NCI-H82 (cell line): Measurements from ENCODE around the gene BBX.
"Not testable (repeated sequence)": the region's sequence is repeated elsewhere in the genome, so short reads cannot be mapped to it uniquely, and the experiment has no call there.

ENCODE experiments used
- DNase-seq: peaks from one replicate; lab custom pipeline; 2025; lab: John Stamatoyannopoulos, UW

BBX gene

GRCh38 chr3:107684431-107684925 lies 161.7 kb downstream of the BBX start:
- DNase-seq = no peak

DNA sequence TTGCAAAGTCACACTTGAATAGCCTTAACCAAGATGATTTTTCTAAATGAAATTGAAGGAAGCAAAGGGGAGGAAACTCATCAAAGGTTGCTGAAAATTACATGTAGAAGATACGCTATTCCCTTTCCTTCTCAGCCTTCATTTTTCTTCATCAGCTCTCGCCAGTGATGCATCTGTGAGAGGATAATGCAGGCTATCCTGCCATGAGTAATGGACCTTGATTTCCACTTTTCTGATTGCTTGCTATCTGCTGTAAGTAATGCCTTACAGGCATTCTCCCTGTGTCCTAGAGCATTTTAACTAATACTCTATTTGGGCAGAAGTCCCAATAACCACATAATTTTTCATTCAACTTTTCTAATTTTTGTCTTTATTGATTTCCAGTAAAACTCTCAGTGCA lies 162.6 kb downstream of the BBX start:
- peak; percentile 24 for DNase-seq

DNA sequence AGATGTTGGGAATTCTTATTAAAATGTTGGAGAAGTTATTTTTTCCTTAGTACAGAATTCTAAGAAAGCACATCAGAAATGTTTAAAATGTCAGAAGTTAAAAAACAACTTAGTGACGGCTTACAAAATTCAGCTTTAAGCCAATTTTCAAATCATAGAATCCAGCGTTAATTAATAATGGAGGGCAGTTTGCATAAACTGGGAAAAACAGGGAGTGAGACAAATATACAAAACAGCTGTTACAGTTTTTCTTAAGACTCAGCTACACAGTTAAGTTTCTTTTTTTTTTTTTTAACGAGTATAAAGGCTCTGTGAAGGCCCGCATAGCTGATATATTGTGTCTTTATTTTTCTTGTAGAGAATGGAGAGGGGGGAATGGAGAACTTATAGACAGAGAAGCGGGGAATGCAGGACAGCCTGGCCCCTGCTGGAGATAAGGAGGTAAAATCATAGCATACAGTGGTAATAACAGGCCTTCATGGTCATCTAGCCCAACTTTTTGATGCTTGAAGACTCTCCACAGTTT lies 164.4 kb downstream of the BBX start:
- DNase-seq = no peak

DNA sequence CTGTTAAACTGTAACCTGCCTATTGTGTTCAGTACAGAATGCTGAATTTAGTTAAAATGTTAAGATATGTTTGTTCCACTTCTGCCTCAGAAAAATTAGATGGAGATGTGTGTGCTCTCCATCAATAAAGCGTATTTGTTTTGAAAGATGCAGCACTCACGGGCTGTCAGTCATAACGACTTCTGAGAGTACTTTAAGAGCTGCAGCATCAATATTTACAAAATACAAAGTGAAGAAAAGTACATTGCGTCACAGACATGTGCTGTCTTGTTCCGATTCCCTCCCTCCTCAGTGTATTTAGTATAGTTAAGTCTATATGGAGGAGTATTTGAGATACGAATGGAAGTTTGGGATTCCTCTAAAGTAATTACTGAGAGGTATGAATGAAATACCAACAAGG lies 166.6 kb downstream of the BBX start:
- DNase-seq = no peak

DNA sequence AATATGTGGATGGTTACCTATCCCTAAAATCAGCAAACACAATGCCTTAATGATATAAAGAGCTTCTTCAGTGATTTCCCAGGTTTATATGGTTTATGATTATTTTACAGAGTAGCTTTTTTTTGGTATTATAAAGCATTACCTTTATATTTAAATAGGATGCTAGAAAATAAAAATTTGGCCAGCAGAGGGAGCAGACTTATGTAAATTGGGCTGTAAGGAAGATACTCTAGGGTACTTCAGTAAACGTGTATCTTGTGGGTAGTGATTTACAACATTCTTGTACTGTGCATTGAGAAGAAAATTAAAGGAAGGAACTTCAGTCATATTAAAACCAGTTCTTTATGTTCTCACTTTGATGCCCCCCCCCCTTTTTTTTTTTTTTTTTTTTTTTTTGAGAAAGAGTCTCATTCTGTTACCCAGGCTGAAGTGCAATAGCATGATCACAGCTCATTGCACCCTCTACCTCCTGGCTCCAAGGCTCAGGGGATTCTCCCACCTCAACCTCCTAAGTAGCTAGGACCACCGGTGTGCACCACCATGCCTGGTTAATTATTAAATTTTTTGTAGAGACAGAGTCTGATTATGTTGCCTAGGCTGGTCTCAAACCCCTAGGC lies 167.9 kb downstream of the BBX start:
- peak; percentile 84 for DNase-seq

DNA sequence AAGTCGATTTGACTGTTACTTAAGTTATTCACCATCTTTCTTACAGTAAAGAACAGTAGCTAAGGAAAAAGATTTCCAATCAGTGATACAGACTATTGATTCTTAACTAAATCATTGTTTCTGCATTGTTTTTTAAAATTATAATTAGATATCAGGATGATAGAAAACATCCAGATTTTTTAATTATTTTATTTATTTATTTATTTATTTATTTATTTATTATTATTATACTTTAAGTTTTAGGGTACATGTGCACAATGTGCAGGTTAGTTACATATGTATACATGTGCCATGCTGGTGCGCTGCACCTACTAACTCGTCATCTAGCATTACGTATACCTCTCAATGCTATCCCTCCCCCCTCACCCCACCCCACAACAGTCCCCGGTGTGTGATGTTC lies 169.2 kb downstream of the BBX start:
- not testable (repeated sequence) for DNase-seq

- DNase-seq = not testable (repeated sequence)
These were observed 174.6 kb downstream of the BBX start for GRCh38 chr3:107697348-107697747.

- DNase-seq = not testable (repeated sequence)
These were observed 175.1 kb downstream of the BBX start for GRCh38 chr3:107697855-107698254.

DNA sequence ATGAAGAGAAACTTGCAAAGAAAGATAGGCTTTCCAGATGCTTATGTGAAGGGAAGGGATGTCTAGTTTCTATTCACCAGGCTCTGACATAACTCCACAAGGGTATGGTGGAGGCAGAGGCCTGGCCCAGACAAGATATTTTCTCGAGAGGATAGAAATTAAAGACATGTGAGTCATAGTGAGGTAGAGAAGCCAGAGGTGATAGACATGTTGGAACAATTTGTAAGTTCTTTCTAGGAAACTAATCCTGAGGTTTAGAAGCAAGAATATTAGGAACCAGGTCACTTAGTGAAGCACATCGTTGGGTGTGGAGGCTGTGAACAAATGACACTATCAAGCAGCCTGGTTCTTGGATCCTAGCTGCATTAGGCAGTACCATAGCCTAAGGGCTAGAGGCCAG lies 176.9 kb downstream of the BBX start:
- no peak for DNase-seq

- DNase-seq = no peak
These were observed 178.5 kb downstream of the BBX start for GRCh38 chr3:107701299-107701698.

GRCh38 chr3:107704477-107704876 lies 181.7 kb downstream of the BBX start:
- peak; percentile 42 for DNase-seq

GRCh38 chr3:107705046-107705445 lies 182.3 kb downstream of the BBX start:
- DNase-seq = no peak

DNA sequence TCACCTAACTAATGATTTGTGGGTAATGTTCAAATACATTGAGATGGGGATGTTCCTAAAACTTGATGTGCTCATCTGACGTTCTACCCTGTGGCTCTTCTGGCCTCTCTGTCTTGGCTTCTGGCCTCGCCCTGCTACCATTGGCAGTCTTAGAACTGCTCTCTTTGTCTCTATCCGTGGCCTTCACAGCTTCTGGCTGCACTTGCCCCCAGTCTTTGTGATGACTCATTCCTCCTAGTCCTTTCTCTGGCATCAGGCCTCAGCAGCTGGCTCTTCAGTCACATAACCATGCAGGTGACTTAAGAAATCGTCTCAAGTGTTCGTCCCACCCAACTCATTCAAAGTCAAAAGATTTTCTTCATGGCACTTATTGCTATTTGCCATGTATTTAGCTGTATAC lies 188.1 kb downstream of the BBX start:
- DNase-seq = no peak

DNA sequence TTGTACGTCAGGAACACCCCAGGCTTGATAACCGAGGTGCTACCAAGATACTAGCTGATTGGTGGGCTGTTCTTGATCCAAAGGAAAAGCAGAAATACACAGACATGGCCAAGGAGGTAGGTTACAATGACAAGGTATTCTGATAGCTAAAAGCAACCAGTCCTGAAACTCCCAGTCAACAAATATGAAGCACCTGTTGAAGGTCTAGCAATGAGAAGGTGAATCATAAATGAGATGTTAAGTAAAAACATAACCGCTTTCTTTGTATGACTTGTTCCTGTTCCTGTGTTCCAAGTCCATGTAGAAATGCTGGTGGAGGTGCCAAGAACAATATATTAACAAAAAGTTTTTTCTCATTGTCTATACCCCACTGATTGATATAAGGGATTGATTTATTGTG lies 194.0 kb downstream of the BBX start:
- no peak for DNase-seq

DNA sequence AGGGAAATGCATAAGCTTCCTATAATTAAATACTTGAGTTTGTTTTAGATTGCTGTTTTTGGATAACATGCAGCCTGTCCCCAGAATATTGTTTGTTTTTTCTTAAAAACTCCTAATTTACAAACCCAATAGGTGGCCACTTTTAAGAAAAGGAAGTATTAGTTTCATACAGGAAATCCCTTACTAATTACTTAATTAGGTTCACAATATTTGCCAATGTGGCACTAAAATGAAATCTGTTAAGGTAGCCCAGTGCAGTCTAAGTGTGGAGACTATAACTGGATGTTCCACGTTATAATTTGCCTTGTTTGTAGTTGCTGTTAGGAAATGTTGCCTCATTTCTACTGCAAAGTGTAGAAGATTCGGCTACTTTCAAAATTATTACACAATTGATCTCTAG lies 195.8 kb downstream of the BBX start:
- no peak for DNase-seq

DNA sequence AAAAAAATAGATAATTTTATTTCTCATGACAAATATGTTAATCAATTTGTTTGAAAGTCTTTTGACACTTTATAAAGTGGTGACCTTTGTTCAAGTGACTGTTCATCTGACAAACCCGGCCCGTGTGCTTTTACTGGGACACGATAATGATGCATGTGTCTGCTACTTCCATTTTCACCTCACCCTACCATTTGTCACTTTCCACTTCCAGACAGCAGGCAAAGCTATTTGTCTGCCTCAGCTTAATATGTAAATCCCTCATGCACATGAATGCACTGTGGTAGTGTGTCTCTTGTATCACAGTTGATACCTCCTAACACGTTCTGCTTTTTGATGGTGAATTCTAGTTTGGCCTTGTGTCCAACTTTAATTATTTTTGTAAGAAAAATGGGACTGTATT lies 204.3 kb downstream of the BBX start:
- DNase-seq = peak; percentile 41

GRCh38 chr3:107729686-107730085 lies 206.9 kb downstream of the BBX start:
- DNase-seq = no peak

DNA sequence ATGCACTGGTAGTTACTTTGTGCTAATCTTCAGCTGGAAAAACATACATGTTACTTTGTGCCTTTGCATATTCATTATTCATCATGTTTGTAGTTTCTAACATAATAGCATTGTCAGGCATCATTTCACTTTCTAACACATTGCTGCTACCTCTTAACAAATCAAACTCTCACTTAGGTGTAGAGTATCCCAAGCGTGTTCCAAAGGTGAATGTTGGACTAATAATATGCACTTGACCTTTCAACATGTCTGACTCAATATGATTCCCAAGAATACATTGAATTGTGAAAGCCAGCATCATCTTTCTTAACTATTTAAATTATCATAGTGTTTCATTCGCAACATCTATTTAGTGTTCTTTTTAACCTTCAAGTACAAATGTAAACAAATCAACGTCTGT lies 211.6 kb downstream of the BBX start:
- no peak for DNase-seq

DNA sequence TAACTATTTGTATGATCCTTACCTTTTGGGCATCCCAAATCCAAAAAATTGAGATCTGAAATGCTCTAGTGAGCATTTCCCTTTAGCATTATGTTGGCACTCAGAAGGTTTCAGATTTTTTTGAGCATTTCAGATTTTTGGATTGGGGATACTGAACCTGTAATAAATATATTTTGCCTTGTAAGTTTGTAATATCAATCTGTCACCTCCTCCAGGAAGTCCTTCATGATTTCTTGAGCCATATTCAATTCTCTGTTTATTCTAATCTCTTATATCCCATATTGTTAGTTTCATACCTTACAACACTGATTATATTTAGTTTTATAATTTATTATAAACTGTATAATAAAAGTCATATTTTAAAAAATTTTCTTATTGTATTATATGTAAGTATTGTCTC lies 215.2 kb downstream of the BBX start:
- DNase-seq = no peak

DNA sequence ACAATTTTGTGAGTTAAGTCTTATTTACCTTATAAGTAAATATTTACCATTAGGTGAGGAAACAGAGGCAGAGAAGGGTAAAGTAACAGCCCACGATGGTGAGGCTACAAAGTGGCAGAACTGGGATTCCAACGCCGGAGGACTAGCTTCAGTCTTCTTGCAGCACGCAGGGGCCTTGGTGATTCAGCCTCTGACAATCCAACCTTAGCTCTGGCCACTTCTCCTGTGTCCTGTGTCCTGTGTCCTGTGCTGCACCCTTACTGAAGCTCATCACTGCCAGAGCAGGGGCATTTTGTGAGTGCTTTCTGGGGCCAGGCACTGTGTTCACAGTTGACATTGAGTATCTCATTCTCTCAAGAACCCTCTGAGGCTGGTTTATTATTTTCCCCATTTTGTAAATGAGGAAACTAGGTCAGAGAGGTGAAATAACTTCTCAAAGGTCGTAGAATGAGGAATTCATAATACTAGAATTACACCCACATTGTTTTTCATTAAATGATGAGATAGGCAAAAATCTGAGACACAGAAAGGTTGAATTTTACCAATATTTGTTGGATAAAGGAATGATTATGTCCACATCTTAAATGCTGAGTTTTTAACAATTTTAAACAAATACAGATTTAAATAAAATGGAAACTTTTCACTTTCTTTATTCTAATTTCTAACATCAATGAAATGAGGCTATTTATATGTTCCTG lies 215.9 kb downstream of the BBX start:
- no peak for DNase-seq

DNA sequence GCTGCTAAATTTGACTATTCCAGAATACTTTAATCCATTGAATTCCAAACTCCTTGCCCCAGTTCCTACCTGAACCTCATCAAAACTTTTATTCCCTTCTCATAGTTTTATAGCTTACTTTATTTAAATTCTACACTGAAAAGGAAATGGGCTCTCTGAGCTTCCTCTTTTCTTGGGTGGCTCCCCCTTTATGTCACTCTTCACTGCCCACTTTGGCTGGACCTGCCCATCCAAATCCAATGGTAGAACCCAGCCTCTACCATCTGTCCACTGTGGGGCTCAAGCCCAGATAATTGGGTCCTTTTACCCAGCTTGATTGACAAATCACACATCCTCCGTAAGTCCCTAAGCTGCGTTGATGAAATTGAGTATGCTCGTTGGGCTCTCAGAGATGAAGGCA lies 216.5 kb downstream of the BBX start:
- DNase-seq = peak; percentile 66

- DNase-seq = peak; percentile 40
These were observed 218.5 kb downstream of the BBX start for GRCh38 chr3:107740992-107741896.

- peak; percentile 22 for DNase-seq
These were observed 222.6 kb downstream of the BBX start for GRCh38 chr3:107745354-107745753.
